IPS-NIHi7 (cell line): ENCODE measurements around the gene ZNF74.

Source experiments
- DNase-seq: peaks from one replicate; pipeline ENCODE4 v3.0.0; 2012; ENCODE audit warnings: mixed read lengths; ENCODE audit errors: extremely low spot score

Gene ZNF74

GRCh38 chr22:20432244-20432686, 38.3 kb downstream of the ZNF74 start:
- DNase-seq = no peak

- no peak for DNase-seq
These were observed 39.2 kb downstream of the ZNF74 start for GRCh38 chr22:20433191-20433590.

DNA sequence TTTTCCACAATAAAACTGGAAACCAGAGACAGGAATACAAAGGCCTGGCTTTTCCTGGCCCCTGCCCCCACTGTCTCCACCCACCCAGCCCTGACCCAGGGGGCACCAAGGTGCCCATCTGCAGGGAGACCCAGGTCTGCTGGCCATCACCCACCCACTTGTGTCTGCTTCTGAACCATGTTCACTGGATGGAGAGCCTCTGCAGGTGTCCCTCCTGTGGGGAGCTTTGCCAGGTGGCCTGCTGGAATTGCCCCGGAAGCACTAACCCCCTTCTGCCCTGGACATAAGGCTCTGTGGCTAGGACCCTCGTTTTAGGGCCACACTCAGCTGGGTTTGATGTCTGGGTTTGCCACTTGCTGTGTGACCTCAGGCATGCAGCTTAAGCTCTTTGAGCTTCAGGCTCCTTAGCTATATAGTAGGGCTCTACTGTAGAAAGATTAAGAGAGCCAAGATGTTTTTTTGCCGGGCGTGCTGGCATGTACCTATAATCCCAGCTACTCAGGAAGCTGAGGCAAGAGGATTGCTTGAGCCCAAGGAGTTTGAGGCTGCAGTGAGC, 39.8 kb downstream of the ZNF74 start:
- no peak for DNase-seq

GRCh38 chr22:20434264-20434751, 40.4 kb downstream of the ZNF74 start:
- DNase-seq = no peak

GRCh38 chr22:20434773-20435172, 40.8 kb downstream of the ZNF74 start:
- DNase-seq = no peak

DNA sequence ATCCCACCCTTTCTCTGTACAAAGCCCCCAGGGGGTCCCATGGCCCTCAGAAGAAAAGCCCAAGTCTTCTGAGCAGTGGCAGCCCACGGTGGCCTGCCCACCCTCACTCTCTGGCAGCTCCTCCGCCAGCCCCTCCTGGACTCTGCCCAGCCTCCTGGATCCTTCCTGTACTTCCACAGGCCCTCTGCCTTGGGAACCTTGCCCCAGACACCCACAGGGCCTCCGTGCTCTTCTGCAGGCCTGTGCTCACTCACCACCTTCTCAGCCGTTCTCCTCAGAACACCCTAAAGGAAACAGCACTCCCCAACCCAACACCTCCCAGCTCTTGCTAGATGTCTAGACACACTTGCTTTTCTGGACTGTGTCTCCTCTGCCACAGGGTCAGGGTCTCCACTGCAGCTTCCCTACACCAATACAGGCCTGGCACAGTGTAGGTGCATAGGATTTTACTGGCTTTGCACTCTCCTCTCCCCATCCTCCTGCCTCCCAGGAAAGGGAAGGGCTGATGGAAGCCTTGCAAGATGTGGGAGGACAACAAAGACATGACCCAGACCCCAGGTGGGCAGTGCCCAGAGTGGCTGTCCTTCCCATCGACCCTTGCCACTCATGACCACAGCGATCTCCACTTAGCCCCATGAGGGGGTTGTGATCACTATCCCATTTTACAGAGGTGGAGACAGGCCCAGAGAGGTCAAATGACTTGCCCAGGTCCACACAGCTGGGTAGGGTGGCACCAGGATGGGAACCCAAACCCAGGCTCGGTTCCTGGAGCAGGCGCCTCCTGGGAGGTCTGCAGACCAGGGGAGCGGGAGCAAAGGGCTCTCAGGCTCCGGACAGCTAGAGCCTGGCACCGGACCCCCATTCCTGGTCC, 41.7 kb downstream of the ZNF74 start:
- no peak for DNase-seq

DNA sequence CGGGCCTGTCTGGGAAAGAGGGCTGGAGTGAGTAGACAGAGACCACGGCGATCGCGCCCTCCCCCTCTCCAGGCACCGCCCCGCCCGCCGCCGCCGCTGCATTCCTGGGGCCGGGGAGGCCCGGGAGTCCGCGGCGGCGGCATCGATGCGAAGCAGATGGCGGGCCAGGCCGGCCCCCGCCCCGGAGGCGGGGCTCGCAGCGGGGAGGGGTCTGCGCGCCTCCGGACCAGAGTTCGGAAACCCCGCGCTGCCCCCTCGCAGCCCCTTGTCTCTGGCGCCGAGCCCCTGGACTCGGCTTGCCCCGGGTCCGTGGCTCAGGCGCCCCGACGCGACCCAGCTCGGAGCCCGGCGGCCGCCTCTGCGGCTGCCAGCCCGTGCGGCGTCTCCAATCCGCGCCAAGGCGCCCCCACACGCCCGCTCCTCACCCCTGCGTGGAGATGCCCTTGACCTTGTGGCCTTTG, 42.4 kb downstream of the ZNF74 start:
- DNase-seq = peak; percentile 66

- DNase-seq = no peak
These were observed 43.0 kb downstream of the ZNF74 start for GRCh38 chr22:20436768-20437612.

DNA sequence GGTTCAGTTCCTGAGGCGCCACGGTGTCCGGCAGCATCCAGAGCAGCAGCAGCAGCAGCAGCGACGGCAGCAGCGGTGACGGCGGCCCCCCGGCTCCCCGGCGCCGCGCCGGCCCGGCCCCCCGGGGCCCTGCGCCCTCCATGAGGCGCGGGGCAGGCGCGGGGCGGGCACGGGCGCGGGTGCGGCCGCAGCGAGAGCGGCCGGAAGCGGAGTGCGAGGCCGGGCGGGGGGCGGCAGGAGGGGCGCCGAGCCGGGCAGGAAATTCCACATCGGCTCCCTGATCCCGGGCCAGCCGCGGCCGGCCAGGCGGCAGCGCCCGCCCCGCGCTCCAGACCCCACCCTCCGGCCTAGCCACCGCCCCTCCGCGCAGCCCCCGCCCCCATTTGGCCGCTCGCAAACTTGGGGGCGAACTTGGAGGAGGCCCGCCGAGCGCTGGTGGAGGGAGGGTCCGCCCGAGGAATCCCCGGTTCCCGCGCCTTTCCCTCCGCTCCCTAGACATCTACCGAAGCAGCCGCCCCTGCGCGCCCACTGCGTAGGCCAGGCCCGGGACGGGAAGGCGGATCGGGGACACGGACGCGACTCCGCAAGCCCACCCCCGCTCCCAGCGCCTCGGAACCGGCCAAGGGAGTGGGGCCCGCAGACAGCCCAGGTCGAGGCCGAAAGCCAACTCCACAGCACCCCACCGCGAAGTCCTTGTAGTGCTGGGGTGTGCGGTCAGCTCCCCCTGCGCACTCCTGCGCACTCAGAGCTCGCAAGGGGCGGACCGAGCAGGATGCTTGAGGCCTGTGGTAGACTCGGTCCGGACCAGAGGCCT, 43.9 kb downstream of the ZNF74 start, which contains the start of gene SCARF2:
SCARF2 (minus strand) TSS at position 213 of the 814 bp plus-strand sequence; CDS start at position 142, 71 bp downstream.
- peak; percentile 92 for DNase-seq

GRCh38 chr22:20438427-20438677, 44.4 kb downstream of the ZNF74 start:
- DNase-seq = no peak

DNA sequence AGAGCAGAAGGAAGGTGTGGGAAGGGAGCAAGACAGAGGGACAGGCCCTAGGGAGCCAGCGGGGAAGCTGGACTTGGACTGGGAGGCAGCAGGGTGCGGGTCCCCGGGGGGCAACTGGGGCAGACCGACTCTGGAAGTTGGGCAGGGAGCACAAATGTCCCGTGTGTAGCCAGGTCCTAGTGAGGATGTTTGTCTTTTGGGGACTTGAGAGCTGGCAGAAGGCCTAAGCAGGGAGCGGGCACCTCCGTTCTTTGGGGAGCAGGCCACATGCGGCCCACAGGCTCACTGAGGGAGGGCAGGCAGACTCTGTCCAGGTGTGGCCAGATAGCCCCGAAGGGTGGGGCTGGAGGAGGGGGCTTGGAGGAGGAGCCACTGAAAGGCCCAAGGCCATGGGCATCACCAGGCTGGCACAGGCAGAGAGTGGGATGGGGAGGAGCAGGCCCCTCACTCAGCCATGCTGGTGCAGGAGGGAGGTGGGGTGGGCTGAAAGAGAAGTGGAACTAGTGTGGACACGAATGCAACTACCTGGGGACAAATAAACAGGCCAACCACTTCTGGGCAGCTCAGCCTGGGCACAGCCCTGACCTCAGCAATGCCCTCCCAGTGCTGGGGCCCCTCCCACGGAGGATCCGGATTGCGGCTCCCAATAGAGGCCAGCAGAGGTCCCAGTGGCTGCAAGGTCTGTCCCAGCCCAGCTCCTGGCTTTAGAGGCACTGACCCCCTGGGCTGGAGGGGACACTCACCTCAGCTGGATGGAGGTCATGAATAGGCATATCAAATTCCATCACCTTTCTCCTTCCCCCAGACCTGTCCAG, 44.9 kb downstream of the ZNF74 start:
- peak; percentile 75 for DNase-seq

GRCh38 chr22:20439556-20439927, 45.6 kb downstream of the ZNF74 start:
- no peak for DNase-seq

DNA sequence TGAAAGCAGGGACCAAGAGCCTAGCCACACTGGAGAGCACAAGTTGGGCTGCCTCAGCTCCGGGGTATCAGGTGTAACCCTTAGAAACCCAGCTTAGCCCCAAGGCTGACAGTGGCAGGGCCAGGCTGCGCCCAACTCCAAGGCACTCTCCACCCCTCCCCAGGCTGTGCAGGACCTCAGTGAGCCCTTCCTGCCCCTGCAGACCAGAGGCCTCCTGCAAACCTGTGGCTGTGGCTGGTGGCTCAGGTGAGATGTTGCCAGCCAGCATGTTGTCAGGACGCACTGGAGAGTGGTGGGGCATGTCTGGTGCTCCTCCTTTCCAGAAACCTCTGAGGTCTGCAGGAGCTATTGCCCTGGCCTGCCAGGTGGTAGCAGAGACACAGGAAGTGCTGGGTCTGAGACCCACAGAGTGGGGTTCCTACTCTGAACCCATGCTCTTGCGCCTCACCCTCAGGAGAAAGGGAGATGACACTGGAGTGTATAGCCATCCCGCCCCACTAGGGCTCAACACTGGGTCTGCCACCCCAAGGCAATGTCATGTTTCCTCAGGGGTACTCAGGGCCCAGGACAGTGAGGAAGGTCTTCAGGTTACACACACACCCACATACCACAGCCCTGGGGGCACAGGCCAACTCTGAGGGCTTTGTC, 46.1 kb downstream of the ZNF74 start:
- no peak for DNase-seq

- no peak for DNase-seq
These were observed 47.0 kb downstream of the ZNF74 start for GRCh38 chr22:20440637-20441591.

DNA sequence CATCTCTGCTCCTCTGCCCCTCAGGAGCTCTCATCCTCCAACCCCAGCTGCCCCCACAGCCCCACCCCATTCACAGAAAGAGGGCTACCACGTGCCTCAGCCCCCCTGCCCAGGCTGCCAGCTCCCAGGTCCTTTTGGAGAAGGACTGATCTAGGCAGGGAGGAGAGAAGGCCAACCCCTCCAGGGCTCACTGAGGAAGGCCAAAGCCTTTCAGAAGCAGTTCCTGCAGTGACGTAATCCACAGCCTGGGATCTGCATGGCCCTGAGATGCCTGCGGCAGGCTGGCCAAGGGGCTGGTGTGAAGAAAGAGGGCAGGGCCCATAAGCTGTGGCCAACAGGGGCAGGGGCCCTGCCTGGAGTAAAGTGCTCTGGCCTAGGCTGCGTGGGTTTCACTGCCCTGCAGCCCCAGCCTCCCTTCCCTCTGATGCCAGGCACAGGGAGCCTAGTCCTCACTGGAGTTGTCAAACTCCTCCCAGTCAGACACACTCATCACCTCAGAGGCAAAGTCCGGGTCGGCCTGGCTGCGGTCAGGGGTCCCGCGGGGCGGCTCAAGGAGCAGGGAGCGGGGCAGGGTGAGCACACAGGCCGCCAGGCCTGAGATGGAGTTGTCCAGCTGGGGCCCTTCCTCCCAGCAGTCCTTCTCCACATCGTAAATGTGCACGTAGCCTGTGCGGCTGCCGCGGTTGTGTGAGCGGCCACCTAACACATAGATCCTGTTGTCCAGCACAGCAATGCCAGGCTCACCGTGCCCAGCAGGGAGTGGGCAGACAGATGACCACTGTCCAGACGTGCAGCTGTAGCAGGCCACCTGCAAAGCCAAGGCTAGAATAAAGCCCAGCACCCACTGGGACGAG, 47.9 kb downstream of the ZNF74 start:
- DNase-seq = no peak

DNA sequence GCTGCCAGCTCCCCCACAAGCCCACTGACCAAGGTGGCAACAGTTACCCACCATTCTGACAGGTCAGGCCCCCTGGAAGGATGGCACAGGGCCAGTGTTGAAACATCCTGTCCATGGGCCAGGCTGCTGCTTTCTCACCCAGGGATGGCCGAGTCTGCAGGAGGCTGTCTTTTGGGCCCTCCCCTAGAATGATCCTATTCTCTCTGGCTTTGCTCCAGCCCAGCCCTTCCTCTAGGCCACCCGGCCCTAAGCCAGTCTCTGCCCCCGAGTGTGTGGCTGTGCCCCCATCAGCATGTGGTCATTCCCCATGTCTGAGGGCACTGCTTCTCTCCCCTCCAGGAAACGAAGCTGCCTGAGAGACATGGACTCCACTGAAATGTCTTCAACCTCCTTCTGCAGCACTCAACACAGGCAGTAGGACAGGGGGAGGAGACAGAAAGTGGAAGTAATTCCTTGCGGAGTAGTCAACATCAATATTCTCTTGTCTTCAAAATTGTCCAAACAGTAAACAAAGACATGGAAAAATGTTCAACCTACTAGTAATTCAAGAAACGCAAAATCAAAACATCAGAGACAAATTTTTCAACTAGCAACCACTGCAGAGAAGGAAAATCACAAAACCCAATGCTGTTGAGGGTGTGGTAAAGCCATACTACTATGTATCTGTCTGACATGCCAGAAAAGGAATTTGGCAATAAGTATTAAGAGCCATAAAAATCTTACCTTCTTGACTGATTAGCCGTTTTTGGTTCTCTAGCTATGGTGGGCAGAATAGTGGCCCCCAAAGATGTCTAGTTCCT, 48.7 kb downstream of the ZNF74 start:
- no peak for DNase-seq

DNA sequence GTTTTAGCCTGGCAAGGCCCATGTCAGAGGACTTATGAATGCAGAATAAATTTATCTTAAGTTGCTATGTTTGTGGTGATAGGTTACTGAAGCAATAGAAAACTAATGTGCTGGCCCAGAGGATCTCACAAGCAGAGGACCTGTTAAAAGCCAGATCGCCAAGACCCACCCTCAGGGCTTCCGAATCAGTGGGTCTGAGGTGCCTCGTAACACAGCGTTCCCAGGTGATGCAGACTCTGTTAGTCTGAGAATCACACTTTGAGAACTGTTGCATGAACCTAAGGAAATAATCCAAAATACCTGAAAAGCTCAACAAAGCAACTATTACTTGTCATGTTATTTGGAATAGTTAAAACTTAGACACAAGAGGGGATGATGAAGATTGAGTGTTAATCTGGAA, 50.4 kb downstream of the ZNF74 start:
- no peak for DNase-seq
